Head of caudate nucleus (tissue), 42 donors: ENCODE measurements around the gene KLHL3.
A peak's percentile ranks its signal among the peaks of the same experiment; 100 is the strongest.

Experiments
- DNase-seq, 42 donors: peaks; one replicate each; pipeline versions ENCODE4 v3.0.0 to v3.0.0-alpha.2; 2020 to 2021; ENCODE audit warnings: mixed read lengths in 7 of 42
- intact Hi-C: fragments of 100-400 bp; cut with DNase I; formaldehyde crosslinking; loops from one replicate; pipeline ENCODE4 v1.15.0; 2022

Gene KLHL3

GRCh38 chr5:137751869-137752491 is 16.1 kb upstream of the KLHL3 start:
- peak in 21 of 42 donors; percentile 6 to 74 (median 40) for DNase-seq
- intact Hi-C loops, result loop anchor here (10.0 kb wide), 1 partner anchor 383 kb away; the partner anchor contains the start of gene NME5

GRCh38 chr5:137750436-137750835 is 14.5 kb upstream of the KLHL3 start:
- intact Hi-C loops, result loop anchor here (10.0 kb wide), 1 partner anchor 384 kb away; the partner anchor contains the start of gene NME5
- DNase-seq, result no peak

- intact Hi-C loops, result no loop called here
- DNase-seq, result no peak
These were observed 12.0 kb upstream of the KLHL3 start for GRCh38 chr5:137747848-137748247.

DNA sequence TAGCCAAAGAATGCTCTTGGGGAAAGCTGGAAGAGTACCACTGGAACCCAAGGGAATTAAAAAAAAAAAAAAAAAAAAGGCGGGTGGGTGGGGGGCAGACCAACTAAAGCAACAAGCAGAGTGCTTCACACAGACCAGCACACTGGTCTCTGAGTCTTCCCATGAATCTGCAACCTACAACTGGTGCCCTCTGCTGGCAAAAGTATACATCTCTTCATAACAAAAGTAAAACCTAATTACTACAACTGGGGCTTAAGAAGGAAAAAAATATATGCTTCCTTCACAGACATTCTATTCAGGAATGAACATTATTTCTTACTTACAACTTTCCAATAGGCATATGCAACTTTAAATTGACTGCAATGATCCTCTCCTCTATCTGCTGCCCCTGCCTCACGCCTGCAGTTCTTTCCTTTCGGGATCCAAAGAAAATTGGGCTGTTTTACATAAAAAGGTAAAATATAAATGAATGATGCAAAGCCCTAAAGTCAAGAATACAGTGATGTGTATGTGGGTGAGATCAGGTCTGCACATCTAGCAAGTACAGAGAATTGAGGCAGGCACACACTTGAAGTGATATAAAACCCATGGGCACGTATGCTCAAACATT is 7.2 kb upstream of the KLHL3 start:
- peak in 35 of 42 donors; percentile 30 to 83 (median 56) for DNase-seq
- intact Hi-C loops, result loop anchor here (5.0 kb wide), 1 partner anchor 116 kb away; no protein-coding TSS in a partner anchor

DNA sequence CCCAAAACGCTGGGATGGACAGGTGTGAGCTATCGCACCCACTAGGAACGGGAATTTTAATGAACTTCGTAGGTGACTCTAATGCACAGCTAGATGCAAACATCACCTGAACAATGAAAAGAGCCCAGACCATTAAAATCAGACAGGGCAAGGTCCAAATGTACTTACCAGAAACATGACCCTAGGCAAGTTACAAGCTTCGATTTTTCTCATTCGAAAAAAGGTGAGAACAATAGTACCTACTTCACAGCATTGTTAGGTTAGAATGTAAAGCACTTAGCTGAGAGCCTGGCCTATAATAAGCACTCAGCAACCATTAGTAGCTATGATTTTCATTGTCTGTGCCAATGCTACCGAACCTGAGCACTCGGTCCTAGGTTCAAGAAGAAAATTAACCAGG is 5.8 kb upstream of the KLHL3 start:
- DNase-seq, result no peak
- intact Hi-C loops, result loop anchor here (5.0 kb wide), 1 partner anchor 114 kb away; no protein-coding TSS in a partner anchor

DNA sequence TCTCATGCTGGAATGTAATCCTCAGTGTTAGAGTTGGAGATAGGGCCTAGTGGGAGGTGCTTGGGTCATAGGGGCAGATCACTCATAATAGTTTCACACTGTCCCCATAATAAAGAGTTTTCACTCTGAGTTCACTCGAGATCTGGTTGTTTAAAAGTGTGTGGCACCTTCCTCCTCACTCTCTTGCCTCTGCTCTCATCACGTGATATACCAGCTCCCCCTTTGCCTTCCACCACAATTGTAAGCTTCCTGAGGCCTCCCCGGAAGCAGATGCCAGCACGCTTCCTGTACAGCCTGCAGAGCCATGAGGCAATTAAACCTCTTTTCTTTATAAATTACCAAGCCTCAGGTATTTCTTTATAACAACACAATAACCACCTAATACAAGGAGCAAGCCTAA is 3.8 kb upstream of the KLHL3 start:
- no peak for DNase-seq
- intact Hi-C loops, result loop anchor here (5.0 kb wide), 1 partner anchor 112 kb away; no protein-coding TSS in a partner anchor

GRCh38 chr5:137738947-137739346 is 3.1 kb upstream of the KLHL3 start:
- intact Hi-C loops, result no loop called here
- DNase-seq, result no peak

GRCh38 chr5:137737349-137738131 is 1.7 kb upstream of the KLHL3 start:
- intact Hi-C loops, result no loop called here

DNA sequence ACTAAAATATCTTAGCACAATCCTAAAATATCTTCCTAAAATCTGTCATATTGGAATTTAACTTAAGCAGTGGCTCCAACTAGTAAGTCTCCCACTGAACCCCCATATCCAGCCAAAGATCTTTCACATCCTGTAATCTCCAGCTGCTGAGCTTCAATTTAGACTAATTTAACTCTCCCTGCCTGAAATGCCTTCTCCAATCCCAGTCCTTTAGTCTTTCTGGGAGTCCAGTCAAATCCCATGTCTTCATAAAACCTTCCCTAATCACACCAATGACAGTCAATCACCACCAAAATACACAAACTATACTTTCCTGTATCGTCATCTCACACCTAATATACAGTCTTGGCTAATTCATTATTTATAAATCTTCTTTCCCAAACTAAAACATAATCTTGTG is 607 bp upstream of the KLHL3 start:
- no peak for DNase-seq

More at GRCh38 chr5:137737349-137738131, 1.7 kb upstream of the KLHL3 start:
- DNase-seq, result no peak

GRCh38 chr5:137734962-137735554 is 831 bp downstream of the KLHL3 start:
- intact Hi-C loops, result no loop called here
- DNase-seq, result peak in 37 of 42 donors; percentile 13 to 67 (median 40)

More for the DNA sequence above, 607 bp upstream of the KLHL3 start:
- intact Hi-C loops, result no loop called here

DNA sequence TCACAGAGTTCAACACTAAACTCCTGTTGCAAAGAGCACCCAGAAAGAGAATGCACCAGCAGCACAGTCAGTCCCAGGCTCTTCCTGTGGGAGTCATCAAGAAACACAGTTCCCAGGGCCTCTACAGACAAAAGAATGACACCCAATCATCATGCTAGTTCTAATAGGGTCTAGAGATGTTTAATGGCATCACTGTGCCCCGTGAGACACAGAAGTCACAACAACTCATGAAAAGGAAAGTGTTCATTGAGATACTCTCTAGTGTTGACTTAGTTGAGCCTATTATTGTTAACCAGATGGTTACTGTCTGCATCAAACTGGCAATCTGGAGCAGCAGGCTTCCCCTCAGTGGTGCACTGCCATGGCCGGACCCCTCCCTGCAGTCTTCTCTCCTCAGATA is 1.6 kb downstream of the KLHL3 start:
- peak in 3 of 42 donors; percentile 17 to 41 (median 18) for DNase-seq
- intact Hi-C loops, result no loop called here

DNA sequence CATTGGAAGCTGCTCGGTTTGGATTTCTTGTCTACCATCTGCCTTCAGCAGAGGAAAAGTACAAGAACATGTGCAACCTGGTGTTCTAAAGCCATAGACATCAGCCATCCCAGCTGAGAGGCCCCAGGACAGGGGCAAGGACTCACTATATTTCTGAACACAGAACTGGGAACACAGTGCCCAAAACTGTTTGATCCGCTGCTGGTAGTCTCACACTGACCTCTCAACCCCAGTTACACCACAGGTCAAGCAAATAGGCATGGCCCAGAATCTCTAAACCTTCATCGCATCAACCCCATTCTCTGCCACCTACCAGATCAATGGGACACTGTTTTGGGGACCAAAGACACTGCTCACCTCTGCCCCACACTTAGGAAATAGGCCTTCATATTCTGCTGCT is 2.0 kb downstream of the KLHL3 start:
- no peak for DNase-seq
- intact Hi-C loops, result no loop called here

DNA sequence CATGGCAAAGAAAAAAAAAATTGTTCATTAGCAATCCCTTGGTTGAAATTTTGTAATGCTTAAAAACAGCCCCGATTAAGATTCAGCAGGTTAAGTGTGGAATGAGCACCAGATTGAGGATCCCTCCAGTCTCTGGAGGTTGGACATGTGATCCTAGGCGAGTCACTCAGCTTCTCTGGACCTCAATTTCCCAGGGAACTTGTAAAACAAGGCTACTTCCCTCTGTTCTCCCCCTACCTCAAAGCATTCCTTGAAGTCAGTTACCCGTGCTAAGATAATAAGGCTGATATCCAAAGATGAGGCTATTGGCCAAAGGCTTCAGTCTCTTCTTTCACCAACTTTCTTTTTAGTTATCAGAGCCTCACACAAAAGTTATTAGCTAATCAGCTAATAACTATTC is 2.9 kb downstream of the KLHL3 start:
- no peak for DNase-seq
- intact Hi-C loops, result no loop called here

DNA sequence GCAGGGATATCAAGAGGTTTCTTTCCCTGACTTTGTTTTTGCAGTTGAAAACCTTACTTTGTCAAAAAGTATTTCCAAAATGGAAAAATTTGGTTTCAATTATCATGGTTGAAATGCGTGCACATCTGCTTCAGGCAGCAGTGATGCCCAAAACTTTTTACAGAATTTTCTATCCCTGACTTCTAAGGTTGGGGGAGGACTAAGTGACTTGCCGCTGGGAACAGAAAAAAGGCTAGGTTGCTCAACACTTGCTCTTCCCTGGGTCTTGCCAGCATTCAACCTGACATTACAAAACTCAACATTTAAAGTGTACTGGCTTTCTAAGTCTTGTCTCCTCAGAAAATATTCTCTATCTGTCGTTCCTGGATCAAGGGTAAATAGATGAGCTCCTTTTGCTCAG is 4.7 kb downstream of the KLHL3 start:
- intact Hi-C loops, result no loop called here
- DNase-seq, result peak in 3 of 42 donors; percentile 17 to 47 (median 42)

GRCh38 chr5:137730336-137730735 is 5.6 kb downstream of the KLHL3 start:
- intact Hi-C loops, result no loop called here
- DNase-seq, result no peak

- peak in 3 of 42 donors; percentile 12 to 42 (median 24) for DNase-seq
- intact Hi-C loops, result no loop called here
These were observed 7.8 kb downstream of the KLHL3 start for GRCh38 chr5:137728048-137728447.

- no peak for DNase-seq
- intact Hi-C loops, result no loop called here
These were observed 8.3 kb downstream of the KLHL3 start for GRCh38 chr5:137727623-137728022.

GRCh38 chr5:137724251-137724650 is 11.6 kb downstream of the KLHL3 start:
- intact Hi-C loops, result no loop called here
- no peak for DNase-seq

GRCh38 chr5:137718611-137719010 is 17.3 kb downstream of the KLHL3 start:
- no peak for DNase-seq

DNA sequence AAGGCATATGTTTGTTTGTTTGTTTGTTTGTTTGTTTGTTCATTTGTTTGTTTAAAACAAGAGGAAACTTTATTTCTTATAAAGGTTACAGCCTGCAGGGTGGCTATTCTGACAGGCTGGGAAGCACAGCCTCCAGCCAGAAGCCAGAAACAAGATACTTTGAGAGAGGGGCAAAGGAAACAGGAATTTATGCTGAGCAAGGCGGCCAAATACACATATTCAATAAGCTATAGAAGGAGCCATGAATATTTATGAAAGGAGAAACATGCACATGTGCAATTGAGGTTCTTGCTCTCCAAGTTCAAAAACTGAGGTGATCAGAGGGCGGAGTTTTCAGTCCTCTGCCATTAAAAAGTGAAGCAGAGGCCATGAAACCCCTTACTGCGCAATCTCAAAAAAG is 19.6 kb downstream of the KLHL3 start:
- intact Hi-C loops, result no loop called here
- no peak for DNase-seq

More at GRCh38 chr5:137718611-137719010, 17.3 kb downstream of the KLHL3 start:
- intact Hi-C loops, result no loop called here
